Type B pancreatic cell (in vitro differentiated cells): ENCODE data around the gene CDC7. TPM values are rescaled to one million over a fixed set of nuclear protein-coding genes. Genes with fewer than 3 reads are reported as not detected.

Experiments
- DNase-seq: peaks from one replicate; pipeline ENCODE4 v3.0.0; 2021; ENCODE audit warnings: mixed read lengths; ENCODE audit not compliant: unreplicated experiment; ENCODE audit errors: extremely low spot score
- H3K27ac Mint-ChIP-seq: 2 replicates; pipeline ENCODE4 v1.8.0; 2021; ENCODE audit warnings: mild to moderate bottlenecking, mixed read lengths
- H3K27me3 Mint-ChIP-seq: 2 replicates; pipeline ENCODE4 v1.8.0; 2021; ENCODE audit warnings: mixed read lengths
- H3K36me3 Mint-ChIP-seq: 2 replicates; pipeline ENCODE4 v1.8.0; 2021; ENCODE audit warnings: mixed read lengths
- H3K4me1 Mint-ChIP-seq: one replicate; pipeline ENCODE4 v1.8.0; 2021; ENCODE audit warnings: mixed read lengths; ENCODE audit not compliant: unreplicated experiment
- H3K4me3 Mint-ChIP-seq: 2 replicates; pipeline ENCODE4 v1.8.0; 2021; ENCODE audit warnings: mild to moderate bottlenecking, mixed read lengths
- H3K9me3 Mint-ChIP-seq: 2 replicates; pipeline ENCODE4 v1.8.0; 2021; ENCODE audit warnings: mixed read lengths
- CTCF ChIP-seq: fragments of 200-600 bp; sonication (generic); conservative IDR thresholded peaks from 2 replicates; pipeline ENCODE4 v1.5.0; 2021; ENCODE audit warnings: antibody characterized with exemption, mild to moderate bottlenecking
- total RNA-seq: library from RNA; stranded (reverse); gene quantifications from 2 replicates; pipeline ENCODE4 v1.2.1, GENCODE V29; 2021; ENCODE audit warnings: low replicate concordance

Gene CDC7
- total RNA-seq, 1 donor from 2014 or later = 29.7 TPM

- no peak for TF ChIP-seq CTCF
- Mint-ChIP-seq H3K27ac (no peak overlapping the region), H3K27me3 (no peaks in the 10 kb centered on the region), H3K36me3 (no peaks in the 10 kb centered on the region), H3K4me3 (no peak overlapping the region), H3K4me1 (peaks cover 13% of the 10 kb centered on the region), H3K9me3 (peaks cover 8% of the 10 kb centered on the region)
- DNase-seq = no peak
These were observed 69.4 kb downstream of the CDC7 start for GRCh38 chr1:91570120-91570448.

GRCh38 chr1:91572044-91572443 lies 71.4 kb downstream of the CDC7 start:
- Mint-ChIP-seq H3K9me3 (peaks cover 4% of the 10 kb centered on the region), H3K27me3 (no peaks in the 10 kb centered on the region), H3K4me1 (peaks cover 13% of the 10 kb centered on the region), H3K27ac (no peak overlapping the region), H3K4me3 (no peak overlapping the region), H3K36me3 (no peaks in the 10 kb centered on the region)
- DNase-seq = no peak
- TF ChIP-seq CTCF = no peak

Other genes with a start within 250 kb of the CDC7 start
- 1.5 and 7.1 TPM in 2 replicates for gene HFM1, start 96.0 kb upstream of the CDC7 start, total RNA-seq